ENCODE measurements around the gene GPSM1. TPM values are rescaled to one million over a fixed set of nuclear protein-coding genes. Genes with fewer than 3 reads are reported as not detected.

Gene GPSM1
- polyA plus RNA-seq, 1 donor = 39.9 TPM

DNA sequence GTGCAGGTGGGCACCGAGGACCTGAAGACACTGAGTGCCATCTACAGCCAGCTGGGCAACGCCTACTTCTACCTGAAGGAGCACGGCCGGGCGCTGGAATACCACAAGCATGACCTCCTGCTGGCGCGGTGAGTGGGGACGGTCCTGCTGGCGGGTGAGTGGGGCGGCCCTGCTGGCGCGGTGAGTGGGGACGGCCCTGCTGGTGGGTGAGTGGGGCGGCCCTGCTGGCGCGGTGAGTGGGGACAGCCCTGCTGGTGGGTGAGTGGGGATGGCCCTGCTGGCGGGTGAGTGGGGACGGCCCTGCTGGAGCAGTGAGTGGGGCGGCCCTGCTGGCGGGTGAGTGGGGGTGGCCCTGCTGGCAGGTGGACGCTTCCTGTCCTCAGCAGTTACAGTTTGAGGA is 7.2 kb downstream of the GPSM1 start:
- Histone ChIP-seq H3K4me1 (ENCODE audit: control insufficient read depth, insufficient read depth, low read length) (peaks cover 9% of the 10 kb centered on the region), H3K36me3 (ENCODE audit: control insufficient read depth, insufficient read depth, low read length) (peaks cover 6% of the 10 kb centered on the region), H3K27me3 (ENCODE audit: control insufficient read depth, insufficient read depth, low read length) (no peaks in the 10 kb centered on the region), H3K9me3 (ENCODE audit: control insufficient read depth, low read depth, low read length) (no peaks in the 10 kb centered on the region), H3K4me3 (ENCODE audit: low read length) (no peak overlapping the region), H3K27ac (ENCODE audit: low read length) (no peak overlapping the region)
- DNase-seq = no peak
- no CpG with 5 or more reads among the region's 21 CpGs for WGBS (ENCODE audit: insufficient coverage, low lambda C conversion rate)

DNA sequence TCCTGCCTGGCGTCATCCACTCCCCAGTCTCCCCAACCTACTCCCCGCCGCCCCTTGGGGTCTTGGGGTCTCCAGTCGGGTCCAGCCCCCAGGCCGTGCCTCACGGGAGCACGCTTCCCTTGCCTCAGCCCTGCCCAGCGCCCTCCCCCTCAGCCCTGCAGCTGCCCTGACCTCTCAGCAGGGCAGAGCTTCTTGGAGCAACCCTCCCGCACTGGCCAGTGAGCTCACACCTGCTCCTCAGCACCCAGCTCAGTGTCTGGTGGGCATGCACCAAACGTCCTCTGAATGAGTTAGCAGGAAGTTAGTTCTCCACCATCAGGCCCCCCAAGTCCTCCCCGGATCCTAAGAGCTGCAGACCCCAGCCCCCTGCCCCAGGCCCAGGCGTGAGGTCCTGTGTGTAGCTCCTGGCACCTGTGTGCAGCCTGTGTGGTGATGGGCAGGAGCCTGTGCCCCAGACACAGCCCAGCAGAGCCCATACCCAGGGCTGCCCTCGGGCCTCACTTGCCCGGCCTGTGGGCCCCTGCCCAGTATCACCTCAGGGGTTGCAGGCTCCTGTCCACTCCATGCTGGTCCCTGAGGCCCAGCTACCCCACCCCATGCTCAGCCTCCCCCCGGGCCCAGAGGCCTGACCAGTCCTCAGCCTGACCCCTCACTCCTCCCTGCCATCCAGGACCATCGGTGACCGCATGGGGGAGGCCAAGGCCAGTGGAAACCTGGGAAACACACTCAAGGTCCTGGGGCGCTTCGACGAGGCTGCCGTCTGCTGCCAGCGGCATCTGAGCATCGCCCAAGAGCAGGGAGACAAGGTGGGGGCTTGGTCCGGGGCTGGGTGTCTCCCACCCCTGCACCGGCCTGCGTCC is 8.2 kb downstream of the GPSM1 start:
- no peak overlapping the region for H3K4me3 ChIP-seq (ENCODE audit: low read length)
- H3K36me3 ChIP-seq (ENCODE audit: control insufficient read depth, insufficient read depth, low read length) = peaks cover 6% of the 10 kb centered on the region
- H3K4me1 ChIP-seq (ENCODE audit: control insufficient read depth, insufficient read depth, low read length) = peaks cover 9% of the 10 kb centered on the region
- H3K9me3 ChIP-seq (ENCODE audit: control insufficient read depth, low read depth, low read length) = no peaks in the 10 kb centered on the region
- WGBS (ENCODE audit: insufficient coverage, low lambda C conversion rate) = no CpG with 5 or more reads among the region's 26 CpGs
- H3K27ac ChIP-seq (ENCODE audit: low read length) = no peak overlapping the region
- DNase-seq = no peak
- H3K27me3 ChIP-seq (ENCODE audit: control insufficient read depth, insufficient read depth, low read length) = no peaks in the 10 kb centered on the region

DNA sequence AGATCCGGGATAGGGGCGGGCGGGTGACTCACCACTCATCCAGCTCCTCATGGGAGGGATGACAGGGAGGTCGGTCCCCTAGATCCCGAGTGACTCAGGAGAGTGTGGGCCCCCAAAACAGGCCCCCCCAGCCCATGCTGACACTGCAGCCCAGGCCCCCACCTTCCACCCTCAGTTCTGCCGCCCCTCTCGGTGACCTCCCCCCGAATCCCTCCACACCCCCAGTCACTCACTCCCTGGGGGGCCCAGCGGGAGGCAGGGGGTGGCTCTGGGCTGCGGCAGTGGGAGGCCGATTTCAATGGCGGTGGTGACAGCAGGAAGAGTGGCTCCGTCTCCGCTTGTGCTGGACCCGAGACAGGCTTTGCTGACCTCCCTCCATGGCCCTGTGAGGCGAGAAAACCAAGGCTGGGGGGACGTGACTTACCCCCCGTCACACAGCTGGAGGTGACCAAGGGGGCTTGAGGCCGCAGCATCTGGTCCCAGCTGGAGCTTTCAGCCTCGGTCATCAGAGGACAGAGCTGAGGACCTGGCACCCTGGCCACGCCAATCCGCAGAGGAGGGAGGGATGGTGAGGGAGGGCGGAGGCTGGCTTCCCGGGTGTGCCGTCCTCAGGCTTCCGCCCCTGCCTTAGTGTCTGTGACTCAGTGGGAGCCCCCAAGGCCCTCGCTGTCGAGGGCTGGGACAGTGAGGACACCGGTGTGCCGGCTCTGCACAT is 9.0 kb downstream of the GPSM1 start:
- H3K4me3 ChIP-seq (ENCODE audit: low read length) = no peak overlapping the region
- H3K27ac ChIP-seq (ENCODE audit: low read length) = no peak overlapping the region
- DNase-seq = no peak
- WGBS (ENCODE audit: insufficient coverage, low lambda C conversion rate) = no CpG with 5 or more reads among the region's 30 CpGs
- H3K36me3 ChIP-seq (ENCODE audit: control insufficient read depth, insufficient read depth, low read length) = peaks cover 6% of the 10 kb centered on the region
- H3K27me3 ChIP-seq (ENCODE audit: control insufficient read depth, insufficient read depth, low read length) = no peaks in the 10 kb centered on the region
- peaks cover 5% of the 10 kb centered on the region for H3K4me1 ChIP-seq (ENCODE audit: control insufficient read depth, insufficient read depth, low read length)
- no peaks in the 10 kb centered on the region for H3K9me3 ChIP-seq (ENCODE audit: control insufficient read depth, low read depth, low read length)

DNA sequence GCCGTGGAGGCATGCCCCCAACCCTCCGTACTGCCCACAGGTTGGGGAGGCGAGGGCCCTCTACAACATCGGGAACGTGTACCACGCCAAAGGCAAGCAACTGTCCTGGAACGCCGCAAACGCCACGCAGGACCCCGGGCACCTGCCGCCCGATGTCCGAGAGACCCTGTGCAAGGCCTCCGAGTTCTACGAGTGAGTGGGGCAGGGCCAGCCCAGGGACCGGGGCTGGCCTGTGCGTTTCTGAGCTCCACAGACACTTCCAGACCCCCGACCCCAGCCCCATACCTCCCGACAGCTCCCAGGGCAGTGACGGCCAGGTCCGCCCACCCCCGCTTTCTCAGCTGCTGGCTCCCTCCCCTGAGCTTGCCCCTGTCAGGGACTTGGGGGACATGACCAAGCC is 9.5 kb downstream of the GPSM1 start:
- Histone ChIP-seq H3K36me3 (ENCODE audit: control insufficient read depth, insufficient read depth, low read length) (peaks cover 6% of the 10 kb centered on the region), H3K4me1 (ENCODE audit: control insufficient read depth, insufficient read depth, low read length) (peaks cover 1% of the 10 kb centered on the region), H3K4me3 (ENCODE audit: low read length) (no peak overlapping the region), H3K9me3 (ENCODE audit: control insufficient read depth, low read depth, low read length) (no peaks in the 10 kb centered on the region), H3K27ac (ENCODE audit: low read length) (no peak overlapping the region), H3K27me3 (ENCODE audit: control insufficient read depth, insufficient read depth, low read length) (no peaks in the 10 kb centered on the region)
- DNase-seq = no peak
- WGBS (ENCODE audit: insufficient coverage, low lambda C conversion rate) = no CpG with 5 or more reads among the region's 23 CpGs

DNA sequence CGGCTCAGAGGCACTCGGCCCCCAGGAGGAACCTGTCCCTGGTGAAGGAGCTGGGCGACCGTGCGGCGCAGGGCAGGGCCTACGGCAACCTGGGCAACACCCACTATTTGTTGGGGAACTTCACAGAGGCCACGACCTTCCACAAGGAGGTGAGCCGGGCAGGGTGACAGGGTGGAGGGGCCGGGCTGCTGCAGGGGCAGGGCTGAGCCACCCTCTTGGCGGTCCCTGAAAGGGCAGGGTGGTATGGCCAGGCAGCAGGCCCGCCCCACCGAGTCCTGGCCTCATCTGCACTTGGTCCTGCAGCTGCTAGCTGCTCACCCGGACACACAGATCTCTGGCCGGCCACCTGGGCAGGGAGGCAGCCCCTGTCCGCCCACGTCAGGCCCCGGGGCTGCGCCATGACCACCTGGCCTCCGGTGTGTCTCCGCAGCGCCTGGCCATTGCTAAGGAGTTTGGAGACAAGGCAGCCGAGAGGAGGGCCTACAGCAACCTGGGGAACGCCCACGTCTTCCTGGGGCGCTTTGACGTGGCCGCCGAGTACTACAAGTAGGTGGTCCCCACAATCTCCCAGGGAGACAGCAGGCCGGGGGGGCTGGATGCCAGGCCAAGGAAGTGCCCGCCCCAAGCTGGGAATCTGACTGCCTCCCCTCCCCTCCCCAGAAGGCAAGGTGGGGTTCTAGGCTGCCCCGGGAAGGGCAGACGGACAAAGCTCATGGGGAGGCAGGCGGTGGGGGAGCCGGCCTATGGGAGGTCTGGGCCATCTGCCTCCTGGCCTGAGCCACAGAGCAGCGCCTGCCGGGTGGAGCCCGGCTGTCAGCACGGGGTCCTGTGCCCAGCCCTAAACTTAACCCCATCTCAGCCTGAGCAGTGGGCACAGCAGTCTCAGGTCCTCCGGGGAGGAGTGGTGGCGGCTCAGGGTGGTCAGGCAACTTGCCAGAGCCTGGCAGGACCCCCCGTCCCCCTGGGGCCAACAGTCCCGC is 10.4 kb downstream of the GPSM1 start:
- no CpG with 5 or more reads among the region's 43 CpGs for WGBS (ENCODE audit: insufficient coverage, low lambda C conversion rate)
- Histone ChIP-seq H3K36me3 (ENCODE audit: control insufficient read depth, insufficient read depth, low read length) (peaks cover 6% of the 10 kb centered on the region), H3K9me3 (ENCODE audit: control insufficient read depth, low read depth, low read length) (no peaks in the 10 kb centered on the region), H3K27me3 (ENCODE audit: control insufficient read depth, insufficient read depth, low read length) (no peaks in the 10 kb centered on the region), H3K4me3 (ENCODE audit: low read length) (no peak overlapping the region), H3K4me1 (ENCODE audit: control insufficient read depth, insufficient read depth, low read length) (peaks cover 5% of the 10 kb centered on the region), H3K27ac (ENCODE audit: low read length) (no peak overlapping the region)
- no peak for DNase-seq

DNA sequence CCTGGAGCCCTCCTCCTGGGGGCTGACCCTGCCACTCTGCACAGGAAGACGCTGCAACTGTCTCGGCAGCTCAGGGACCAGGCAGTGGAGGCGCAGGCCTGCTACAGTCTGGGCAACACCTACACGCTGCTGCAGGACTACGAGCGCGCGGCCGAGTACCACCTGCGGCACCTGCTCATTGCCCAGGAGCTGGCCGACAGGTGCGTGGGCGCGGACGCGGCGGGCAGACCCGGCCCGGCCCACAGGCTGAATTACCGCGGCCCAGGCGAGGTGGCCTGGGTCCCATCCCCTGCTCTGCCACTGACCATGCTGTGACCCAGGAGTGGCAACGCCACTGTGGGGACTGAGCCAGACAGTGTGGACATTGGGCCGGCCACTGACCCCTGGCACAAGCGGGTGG is 11.2 kb downstream of the GPSM1 start:
- Histone ChIP-seq H3K4me3 (ENCODE audit: low read length) (no peak overlapping the region), H3K4me1 (ENCODE audit: control insufficient read depth, insufficient read depth, low read length) (peaks cover 10% of the 10 kb centered on the region), H3K27me3 (ENCODE audit: control insufficient read depth, insufficient read depth, low read length) (no peaks in the 10 kb centered on the region), H3K9me3 (ENCODE audit: control insufficient read depth, low read depth, low read length) (no peaks in the 10 kb centered on the region), H3K27ac (ENCODE audit: low read length) (no peak overlapping the region), H3K36me3 (ENCODE audit: control insufficient read depth, insufficient read depth, low read length) (peaks cover 6% of the 10 kb centered on the region)
- DNase-seq = no peak
- WGBS (ENCODE audit: insufficient coverage, low lambda C conversion rate) = no CpG with 5 or more reads among the region's 25 CpGs

DNA sequence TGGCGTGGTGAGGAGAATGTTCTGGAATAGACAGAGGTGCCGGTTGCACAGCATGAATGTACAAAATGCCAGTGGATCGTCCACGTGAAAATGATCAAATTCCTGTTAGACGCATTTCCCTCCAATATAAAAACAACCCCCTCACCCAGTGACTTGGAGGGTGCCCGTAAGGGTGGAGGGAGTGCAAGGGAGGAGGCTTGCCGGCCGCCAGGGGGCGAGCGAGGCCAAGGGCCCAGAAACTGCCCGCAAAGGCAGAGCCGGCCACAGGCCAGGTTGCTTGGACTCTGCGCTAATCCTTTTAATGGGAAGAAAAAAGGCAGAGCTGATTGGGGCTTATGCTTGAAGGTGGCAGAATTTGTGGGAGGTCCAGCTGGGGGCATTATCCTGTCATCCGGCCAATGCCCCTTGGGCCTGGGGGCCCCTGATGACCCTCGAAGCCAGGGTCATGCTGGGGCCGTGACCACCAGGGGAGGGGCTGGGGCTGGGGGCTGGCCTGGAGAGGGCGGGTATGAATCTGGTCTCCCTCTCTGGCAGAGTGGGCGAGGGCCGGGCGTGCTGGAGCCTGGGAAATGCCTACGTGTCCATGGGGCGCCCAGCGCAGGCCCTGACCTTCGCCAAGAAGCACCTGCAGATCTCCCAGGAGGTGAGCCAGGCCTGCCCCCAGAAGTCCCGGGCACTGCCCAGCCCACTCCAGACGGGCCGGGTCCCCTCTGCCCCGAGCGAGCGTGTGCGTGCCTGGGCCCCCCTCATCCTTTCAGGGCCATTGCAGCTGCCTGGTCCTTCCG is 12.0 kb downstream of the GPSM1 start:
- Histone ChIP-seq H3K27me3 (ENCODE audit: control insufficient read depth, insufficient read depth, low read length) (no peaks in the 10 kb centered on the region), H3K36me3 (ENCODE audit: control insufficient read depth, insufficient read depth, low read length) (peaks cover 6% of the 10 kb centered on the region), H3K27ac (ENCODE audit: low read length) (no peak overlapping the region), H3K4me3 (ENCODE audit: low read length) (no peak overlapping the region), H3K4me1 (ENCODE audit: control insufficient read depth, insufficient read depth, low read length) (peaks cover 10% of the 10 kb centered on the region), H3K9me3 (ENCODE audit: control insufficient read depth, low read depth, low read length) (no peaks in the 10 kb centered on the region)
- WGBS (ENCODE audit: insufficient coverage, low lambda C conversion rate) = no CpG with 5 or more reads among the region's 32 CpGs
- DNase-seq = peak; percentile 54 to 68

DNA sequence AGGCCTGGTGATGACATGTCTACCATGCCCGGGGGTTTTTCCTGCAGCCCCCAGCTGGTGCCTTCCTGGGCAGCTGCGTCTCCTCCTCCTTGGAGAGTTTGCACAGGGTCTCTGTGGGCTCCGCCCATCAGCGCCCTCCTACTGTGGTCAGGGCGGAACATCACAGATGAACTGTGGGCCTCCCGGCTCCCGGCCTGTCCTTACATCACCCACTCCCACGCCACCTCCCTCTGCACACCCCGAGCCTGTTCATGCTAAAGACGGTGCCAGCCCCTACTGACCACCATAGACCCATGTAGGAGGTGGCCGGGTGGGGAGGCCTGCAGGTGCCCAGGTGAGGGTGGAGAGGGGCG is 12.6 kb downstream of the GPSM1 start:
- Histone ChIP-seq H3K27me3 (ENCODE audit: control insufficient read depth, insufficient read depth, low read length) (no peaks in the 10 kb centered on the region), H3K27ac (ENCODE audit: low read length) (no peak overlapping the region), H3K4me1 (ENCODE audit: control insufficient read depth, insufficient read depth, low read length) (peaks cover 10% of the 10 kb centered on the region), H3K36me3 (ENCODE audit: control insufficient read depth, insufficient read depth, low read length) (peaks cover 6% of the 10 kb centered on the region), H3K9me3 (ENCODE audit: control insufficient read depth, low read depth, low read length) (no peaks in the 10 kb centered on the region), H3K4me3 (ENCODE audit: low read length) (no peak overlapping the region)
- DNase-seq = no peak
- WGBS (ENCODE audit: insufficient coverage, low lambda C conversion rate) = no CpG with 5 or more reads among the region's 12 CpGs

DNA sequence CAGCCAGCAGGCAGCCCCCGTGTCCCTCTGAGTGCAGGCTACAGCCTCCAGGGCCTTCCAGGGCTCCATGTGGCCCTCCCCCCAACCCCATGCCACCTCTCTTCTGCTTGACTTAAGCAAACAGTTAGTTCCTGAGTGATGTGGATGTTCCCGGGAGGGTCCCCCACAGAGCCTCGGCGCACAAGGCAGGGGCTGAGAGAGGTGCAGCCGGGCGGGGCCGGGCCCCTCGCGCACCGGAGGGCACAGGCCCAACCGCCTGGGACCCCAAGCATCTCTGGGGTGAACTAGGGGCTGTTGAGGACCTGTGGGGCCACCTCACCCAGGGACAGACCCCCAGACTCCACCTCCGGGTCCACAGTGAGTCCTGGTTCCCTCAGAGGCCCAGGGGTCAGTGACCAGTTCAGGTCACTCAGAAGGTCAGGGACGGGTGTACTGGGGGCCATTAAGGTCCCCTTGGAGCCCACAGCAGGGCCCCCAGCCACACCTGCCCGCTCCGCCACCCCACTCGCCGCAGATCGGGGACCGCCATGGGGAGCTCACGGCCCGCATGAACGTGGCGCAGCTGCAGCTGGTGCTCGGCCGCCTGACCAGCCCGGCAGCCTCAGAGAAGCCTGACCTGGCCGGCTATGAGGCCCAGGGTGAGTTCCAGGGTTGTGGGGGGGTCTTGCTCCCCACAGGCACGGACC is 13.2 kb downstream of the GPSM1 start:
- WGBS (ENCODE audit: insufficient coverage, low lambda C conversion rate) = no CpG with 5 or more reads among the region's 28 CpGs
- Histone ChIP-seq H3K27ac (ENCODE audit: low read length) (no peak overlapping the region), H3K4me3 (ENCODE audit: low read length) (no peak overlapping the region), H3K4me1 (ENCODE audit: control insufficient read depth, insufficient read depth, low read length) (peaks cover 10% of the 10 kb centered on the region), H3K36me3 (ENCODE audit: control insufficient read depth, insufficient read depth, low read length) (peaks cover 4% of the 10 kb centered on the region), H3K9me3 (ENCODE audit: control insufficient read depth, low read depth, low read length) (peaks cover 5% of the 10 kb centered on the region), H3K27me3 (ENCODE audit: control insufficient read depth, insufficient read depth, low read length) (no peaks in the 10 kb centered on the region)
- DNase-seq = no peak
